GM20431 (cell line): ENCODE measurements around the gene C2orf69.

Experiments
- in situ Hi-C: fragments of 300-500 bp; cut with MseI, MboI; formaldehyde crosslinking; loops from one replicate; pipeline ENCODE4 v1.15.0; 2020; ENCODE audit warnings: low sequenced_read_pairs; ENCODE audit not compliant: unreplicated experiment

The C2orf69 gene

GRCh38 chr2:199958014-199958413 is 46.9 kb downstream of the C2orf69 start:
- in situ Hi-C loops = loop anchor here (25.0 kb wide), 1 partner anchor 754 kb away; no protein-coding TSS in a partner anchor

- in situ Hi-C loops = loop anchor here (25.0 kb wide), 1 partner anchor 750 kb away; no protein-coding TSS in a partner anchor
These were observed 51.1 kb downstream of the C2orf69 start for GRCh38 chr2:199962203-199962602.

DNA sequence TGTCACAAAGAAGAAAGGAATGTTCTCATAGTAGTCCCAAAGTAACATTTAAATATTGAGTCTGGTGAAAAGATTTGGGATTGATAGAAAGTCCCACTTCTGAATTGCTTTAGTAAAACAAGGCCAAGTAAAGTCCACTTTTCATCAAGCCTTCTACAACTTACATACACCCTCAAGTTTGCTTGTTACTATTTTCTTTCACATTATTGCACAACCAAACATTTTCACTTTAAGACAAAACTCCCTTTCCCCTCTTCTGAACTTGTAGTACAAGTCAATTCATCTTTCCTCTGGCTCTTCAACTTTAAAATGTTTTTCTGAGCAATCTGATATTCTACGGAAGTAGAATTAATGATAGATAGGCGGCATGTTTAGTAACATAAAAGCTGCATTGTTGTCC is 55.3 kb downstream of the C2orf69 start:
- in situ Hi-C loops = loop anchor here (25.0 kb wide), 1 partner anchor 746 kb away; no protein-coding TSS in a partner anchor

- in situ Hi-C loops = loop anchor here (25.0 kb wide), 1 partner anchor 745 kb away; no protein-coding TSS in a partner anchor
These were observed 55.9 kb downstream of the C2orf69 start for GRCh38 chr2:199966976-199967375.

GRCh38 chr2:199968126-199968525 is 57.0 kb downstream of the C2orf69 start:
- in situ Hi-C loops = loop anchor here (25.0 kb wide), 1 partner anchor 744 kb away; no protein-coding TSS in a partner anchor

DNA sequence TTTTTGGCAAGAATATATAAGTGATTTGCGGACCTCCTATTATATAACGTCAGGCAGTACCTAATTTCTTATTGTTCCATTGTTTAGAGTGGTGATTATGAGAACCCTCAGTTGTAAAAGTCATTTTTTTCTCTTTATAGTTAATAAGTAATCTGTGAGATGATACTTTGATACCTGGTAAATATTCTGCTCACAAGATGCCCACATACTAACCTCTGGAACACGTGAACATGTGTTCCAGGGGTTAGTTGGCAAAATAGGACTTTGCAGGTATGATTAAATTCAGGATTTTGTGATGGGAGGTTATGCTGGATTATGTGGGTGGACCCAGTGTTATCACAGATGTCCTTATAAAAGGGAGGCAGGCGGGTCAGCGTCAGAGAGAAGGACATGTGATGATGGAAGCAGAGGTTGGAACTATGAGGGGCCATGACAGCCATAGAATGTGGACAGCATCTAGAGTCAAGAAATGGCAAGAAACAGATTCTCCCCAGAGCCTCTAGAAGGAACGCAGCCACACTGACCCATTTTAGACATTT is 61.1 kb downstream of the C2orf69 start:
- in situ Hi-C loops = loop anchor here (25.0 kb wide), 1 partner anchor 740 kb away; no protein-coding TSS in a partner anchor

- in situ Hi-C loops = loop anchor here (25.0 kb wide), 1 partner anchor 739 kb away; no protein-coding TSS in a partner anchor
These were observed 62.6 kb downstream of the C2orf69 start for GRCh38 chr2:199973703-199974102.

GRCh38 chr2:199975273-199975895 is 64.3 kb downstream of the C2orf69 start:
- in situ Hi-C loops = loop anchor here (25.0 kb wide), 1 partner anchor 512 kb away; no protein-coding TSS in a partner anchor
